T-helper 22 cell (primary cell): Measurements from ENCODE around the gene STK36.

Experiments
- DNase-seq: peaks from one replicate; pipeline ENCODE4 v3.0.0-alpha.2; 2020; ENCODE audit warnings: low read depth

The STK36 gene

DNA sequence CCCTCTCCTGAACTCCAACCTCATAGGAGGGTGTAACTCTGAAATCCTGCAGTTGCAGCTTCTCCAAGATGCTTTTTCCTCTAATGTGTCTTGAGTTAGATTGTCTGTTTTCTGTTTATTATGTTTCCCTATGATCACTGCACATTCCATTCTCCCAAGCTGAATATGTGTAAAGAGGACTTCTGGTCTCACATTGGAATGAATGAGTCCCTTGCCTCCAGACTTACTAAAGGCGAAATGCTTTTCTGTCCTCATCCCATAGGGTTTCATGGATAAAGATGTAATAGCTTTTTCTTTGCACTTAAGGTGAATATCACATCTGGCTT lies 74.5 kb downstream of the STK36 start:
- DNase-seq, result no peak

DNA sequence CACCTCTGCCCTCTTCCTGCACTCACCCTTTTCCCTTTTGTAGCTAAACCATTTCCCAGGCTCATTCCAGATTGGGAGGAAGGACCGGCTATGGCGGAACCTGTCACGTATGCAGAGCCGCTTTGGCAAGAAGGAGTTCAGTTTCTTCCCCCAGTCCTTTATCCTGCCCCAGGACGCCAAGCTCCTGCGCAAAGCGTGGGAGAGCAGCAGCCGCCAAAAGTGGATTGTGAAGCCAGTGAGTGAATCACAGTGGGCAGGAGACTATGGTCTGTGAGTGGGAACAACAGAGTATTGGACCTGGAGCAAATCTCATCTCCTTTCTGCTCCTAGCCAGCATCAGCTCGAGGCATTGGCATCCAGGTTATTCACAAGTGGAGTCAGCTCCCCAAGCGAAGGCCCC lies 75.1 kb downstream of the STK36 start:
- DNase-seq, result no peak

DNA sequence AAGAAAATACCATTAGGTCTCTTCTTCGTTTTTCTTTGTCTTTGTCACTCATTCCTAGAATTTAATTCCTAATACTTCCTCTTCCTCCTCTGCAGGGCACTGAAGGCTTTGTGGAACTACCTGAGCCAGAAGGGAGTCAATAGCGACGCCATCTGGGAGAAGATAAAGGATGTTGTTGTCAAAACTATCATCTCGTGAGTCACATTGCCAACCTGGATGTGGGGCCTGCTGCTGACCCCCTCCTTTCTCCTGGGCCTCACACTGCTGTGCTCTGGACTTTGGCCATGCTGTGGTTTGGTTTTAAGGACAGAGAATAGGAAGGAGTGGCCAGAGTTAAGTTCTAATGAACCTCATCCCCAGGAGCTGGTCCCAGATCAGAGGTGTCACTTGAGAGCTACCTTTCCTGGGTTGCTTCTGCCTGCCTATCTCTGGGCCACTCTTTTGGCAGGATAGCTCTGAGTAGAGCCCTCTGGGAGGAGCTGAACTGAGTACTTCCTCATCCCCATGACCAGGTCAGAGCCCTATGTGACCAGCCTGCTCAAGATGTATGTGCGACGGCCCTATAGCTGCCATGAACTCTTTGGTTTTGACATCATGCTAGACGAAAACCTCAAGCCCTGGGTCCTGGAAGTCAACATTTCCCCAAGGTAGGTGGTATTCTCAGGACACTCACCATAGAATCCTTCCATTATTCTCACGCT lies 77.0 kb downstream of the STK36 start:
- no peak for DNase-seq
